Activated CD8-positive, alpha-beta memory T cell treated with anti-CD3 and anti-CD28 coated beads, Interleukin-2, amount 50 U/mL, for 48 hours (primary cell): ENCODE measurements around the gene TRDN.
"Not testable (repeated sequence)": the region's sequence is repeated elsewhere in the genome, so short reads cannot be mapped to it uniquely, and the experiment has no call there.

Source experiments
- DNase-seq: peaks from one replicate; pipeline ENCODE4 v3.0.0-alpha.2; 2020

Gene TRDN

GRCh38 chr6:123632641-123633040 is 4.1 kb downstream of the TRDN start:
- no peak for DNase-seq

- DNase-seq = no peak
These were observed 7.3 kb downstream of the TRDN start for GRCh38 chr6:123629258-123629941.

GRCh38 chr6:123625696-123626095 is 11.1 kb downstream of the TRDN start:
- no peak for DNase-seq

GRCh38 chr6:123622780-123623179 is 14.0 kb downstream of the TRDN start:
- no peak for DNase-seq

GRCh38 chr6:123619156-123619555 is 17.6 kb downstream of the TRDN start:
- no peak for DNase-seq

GRCh38 chr6:123616942-123617341 is 19.8 kb downstream of the TRDN start:
- no peak for DNase-seq

GRCh38 chr6:123616016-123616415 is 20.7 kb downstream of the TRDN start:
- no peak for DNase-seq

GRCh38 chr6:123610779-123611178 is 26.0 kb downstream of the TRDN start:
- no peak for DNase-seq

- DNase-seq = no peak
These were observed 32.7 kb downstream of the TRDN start for GRCh38 chr6:123604067-123604466.

- no peak for DNase-seq
These were observed 38.7 kb downstream of the TRDN start for GRCh38 chr6:123598011-123598410.

- no peak for DNase-seq
These were observed 42.0 kb downstream of the TRDN start for GRCh38 chr6:123594776-123595175.

GRCh38 chr6:123592426-123592825 is 44.3 kb downstream of the TRDN start:
- DNase-seq = no peak

GRCh38 chr6:123589973-123590372 is 46.8 kb downstream of the TRDN start:
- DNase-seq = no peak

GRCh38 chr6:123589317-123589716 is 47.4 kb downstream of the TRDN start:
- no peak for DNase-seq

GRCh38 chr6:123588546-123588895 is 48.2 kb downstream of the TRDN start:
- DNase-seq = no peak

GRCh38 chr6:123587838-123588545 is 48.8 kb downstream of the TRDN start:
- no peak for DNase-seq

GRCh38 chr6:123587407-123587806 is 49.3 kb downstream of the TRDN start:
- not testable (repeated sequence) for DNase-seq

- DNase-seq = no peak
These were observed 56.4 kb downstream of the TRDN start for GRCh38 chr6:123580331-123580730.

- DNase-seq = no peak
These were observed 61.6 kb downstream of the TRDN start for GRCh38 chr6:123575188-123575587.

- no peak for DNase-seq
These were observed 65.7 kb downstream of the TRDN start for GRCh38 chr6:123570813-123571684.

GRCh38 chr6:123569575-123569974 is 67.2 kb downstream of the TRDN start:
- no peak for DNase-seq

- no peak for DNase-seq
These were observed 71.2 kb downstream of the TRDN start for GRCh38 chr6:123565529-123565928.

GRCh38 chr6:123564361-123564760 is 72.4 kb downstream of the TRDN start:
- no peak for DNase-seq

- DNase-seq = no peak
These were observed 74.1 kb downstream of the TRDN start for GRCh38 chr6:123562677-123563076.
